Tibial nerve (tissue), 4 donors: Measurements from ENCODE around the gene CMAS. TPM values are rescaled to one million over a fixed set of nuclear protein-coding genes. Genes with fewer than 3 reads are reported as not detected.
"Not testable (repeated sequence)": the region's sequence is repeated elsewhere in the genome, so short reads cannot be mapped to it uniquely, and the experiment has no call there.

ENCODE experiments used
- DNase-seq, 2 donors: peaks; one replicate each; pipeline ENCODE4 v3.0.0-alpha.2; 2019; ENCODE audit warnings: low spot score in 2 of 2
- H3K27ac ChIP-seq, 4 donors: fragments of 200-600 bp; sonication (generic) in 3 of 4; one replicate each; pipeline ENCODE4 v1.5.1; 2017 to 2019; ENCODE audit warnings: mild to moderate bottlenecking in 1 of 4
- H3K27me3 ChIP-seq, 2 donors: fragments of 200-600 bp; sonication (generic) in 1 of 2; one replicate each; pipeline versions ENCODE4 v1.5.1 to v1.6.0; 2017 to 2019
- H3K36me3 ChIP-seq, 3 donors: fragments of 200-600 bp; sonication (generic); one replicate each; pipeline ENCODE4 v1.5.1; 2018 to 2019
- H3K4me1 ChIP-seq, 4 donors: fragments of 200-600 bp; sonication (generic) in 3 of 4; one replicate each; pipeline ENCODE4 v1.5.1; 2017 to 2019
- H3K4me3 ChIP-seq, 4 donors: fragments of 200-600 bp; sonication (generic) in 3 of 4; one replicate each; pipeline ENCODE4 v1.5.1; 2017 to 2019; ENCODE audit warnings: mild to moderate bottlenecking in 1 of 4, moderate library complexity in 1 of 4
- H3K9me3 ChIP-seq, 4 donors: fragments of 200-600 bp; sonication (generic) in 3 of 4; one replicate each; pipeline ENCODE4 v1.5.1; 2017 to 2019
- CTCF ChIP-seq, 5 experiments: fragments of 200-600 bp in 3 of 5; fragments of 450-650 bp in 2 of 5; sonication (generic) in 3 of 5; IDR thresholded peaks; one replicate each; pipeline ENCODE4 v1.5.1; 2016 to 2019; ENCODE audit warnings: antibody characterized with exemption in 5 of 5, mild to moderate bottlenecking in 3 of 5, moderate library complexity in 2 of 5
- EP300 ChIP-seq, 2 donors: sonication (generic); formaldehyde crosslinking; IDR thresholded peaks; one replicate each; pipeline ENCODE4 v1.6.1; 2017; ENCODE audit warnings: antibody characterized with exemption in 2 of 2, mild to moderate bottlenecking in 1 of 2
- POLR2A ChIP-seq, 2 donors: fragments of 450-650 bp; IDR thresholded peaks; one replicate each; pipeline ENCODE4 v1.6.1; 2017; ENCODE audit warnings: antibody characterized with exemption in 2 of 2, mild to moderate bottlenecking in 2 of 2, moderate library complexity in 2 of 2
- WGBS, 2 donors: methylation state at CpG; one replicate each; pipeline ENCODE4 v1.1.5; 2018; 5-methylcytosine and 5-hydroxymethylcytosine counted together
- total RNA-seq, 4 donors: library from RNA; depleted of rRNA; stranded (reverse); fragments of >200 nt; gene quantifications; one replicate each; pipeline ENCODE4 v1.1.0, GENCODE V29; 2016

The CMAS gene
- total RNA-seq, 4 donors from 2014 or later: 16.3 to 33.4 (median 21.5) TPM

- WGBS, 2 donors: 90 to 92% methylated on average over 2 of the region's 2 CpGs
- TF ChIP-seq POLR2A (IDR thresholded peaks at IDR 0.05) (no peak), CTCF (IDR thresholded peaks at IDR 0.05) (no peak), EP300 (IDR thresholded peaks at IDR 0.05) (no peak)
- Histone ChIP-seq H3K27me3 (no peaks in the 10 kb centered on the region), H3K27ac (no peak overlapping the region), H3K4me3 (no peak overlapping the region), H3K9me3 (no peaks in the 10 kb centered on the region), H3K4me1 (no peaks in the 10 kb centered on the region), H3K36me3 (no peaks in the 10 kb centered on the region)
- no peak for DNase-seq
These were observed 43.5 kb downstream of the CMAS start for GRCh38 chr12:22089486-22089885.

GRCh38 chr12:22099062-22099461 lies 53.0 kb downstream of the CMAS start:
- not testable (repeated sequence) for H3K27me3 ChIP-seq, H3K9me3 ChIP-seq, DNase-seq, H3K4me1 ChIP-seq, H3K4me3 ChIP-seq, H3K27ac ChIP-seq, H3K36me3 ChIP-seq
- 96% methylated on average over 2 of the region's 2 CpGs for WGBS, 2 donors

GRCh38 chr12:22100958-22101748 lies 55.1 kb downstream of the CMAS start:
- peak in 3 of 5 experiments; percentile 13 to 55 (median 42) for TF ChIP-seq CTCF (IDR thresholded peaks at IDR 0.05)
- no peak for TF ChIP-seq EP300 (IDR thresholded peaks at IDR 0.05)
- TF ChIP-seq POLR2A (IDR thresholded peaks at IDR 0.05): no peak
- DNase-seq: peak in 1 of 2 donors; percentile 67
- Histone ChIP-seq H3K27ac (no peak overlapping the region), H3K4me1 (peaks cover 0 to 10% (median 0%) of the 10 kb centered on the region in 4 donors), H3K36me3 (no peaks in the 10 kb centered on the region), H3K4me3 (no peak overlapping the region), H3K9me3 (no peaks in the 10 kb centered on the region), H3K27me3 (no peaks in the 10 kb centered on the region)
- WGBS, 2 donors: 64 to 68% methylated on average over 6 of the region's 6 CpGs

GRCh38 chr12:22101749-22102243 lies 55.8 kb downstream of the CMAS start:
- peaks cover 0 to 10% (median 0%) of the 10 kb centered on the region in 4 donors for H3K4me1 ChIP-seq
- no peak overlapping the region for H3K4me3 ChIP-seq
- DNase-seq: peak; percentile 15 to 17
- H3K27ac ChIP-seq: no peak overlapping the region
- H3K9me3 ChIP-seq: no peaks in the 10 kb centered on the region
- H3K27me3 ChIP-seq: no peaks in the 10 kb centered on the region
- 37 to 39% methylated on average over 5 of the region's 5 CpGs for WGBS, 2 donors
- TF ChIP-seq CTCF (IDR thresholded peaks at IDR 0.05) (no peak), POLR2A (IDR thresholded peaks at IDR 0.05) (no peak), EP300 (IDR thresholded peaks at IDR 0.05) (no peak)
- H3K36me3 ChIP-seq: no peaks in the 10 kb centered on the region

GRCh38 chr12:22103418-22103817 lies 57.4 kb downstream of the CMAS start:
- no peak for TF ChIP-seq EP300 (IDR thresholded peaks at IDR 0.05)
- TF ChIP-seq CTCF (IDR thresholded peaks at IDR 0.05): no peak
- Histone ChIP-seq H3K9me3 (no peaks in the 10 kb centered on the region), H3K4me3 (no peak overlapping the region), H3K27me3 (no peaks in the 10 kb centered on the region), H3K4me1 (peaks cover 0 to 10% (median 0%) of the 10 kb centered on the region in 4 donors), H3K27ac (no peak overlapping the region), H3K36me3 (no peaks in the 10 kb centered on the region)
- no peak for DNase-seq
- 86 to 89% methylated on average over 2 of the region's 2 CpGs for WGBS, 2 donors
